Activated CD4-positive, CD25-positive, alpha-beta regulatory T cell treated with anti-CD3 and anti-CD28 coated beads, Interleukin-2, amount 50 U/mL, for 16 hours (primary cell): Measurements from ENCODE around the gene VWA8.
"Not testable (repeated sequence)": the region's sequence is repeated elsewhere in the genome, so short reads cannot be mapped to it uniquely, and the experiment has no call there.

Experiments used
- DNase-seq: peaks from one replicate; pipeline ENCODE4 v3.0.0-alpha.2; 2020; ENCODE audit warnings: low read depth, low spot score

The VWA8 gene

DNA sequence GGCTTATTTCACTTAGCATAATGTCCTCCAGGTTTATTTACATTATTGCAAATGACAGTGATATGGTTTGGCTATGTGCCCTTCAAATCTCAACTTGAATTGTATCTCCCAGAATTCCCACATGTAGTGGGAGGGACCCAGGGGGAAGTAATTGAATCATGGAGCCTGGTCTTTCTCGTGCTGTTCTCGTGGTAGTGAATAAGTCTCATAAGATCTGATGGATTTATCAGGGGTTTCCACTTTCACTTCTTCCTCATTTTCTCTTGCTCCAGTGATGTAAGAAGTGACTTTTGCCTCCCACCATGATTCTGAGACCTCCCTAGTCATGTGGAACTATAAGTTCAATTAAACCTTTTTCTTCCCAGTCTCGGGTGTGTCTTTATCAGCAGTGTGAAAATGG is 109.6 kb downstream of the VWA8 start:
- DNase-seq, result no peak

DNA sequence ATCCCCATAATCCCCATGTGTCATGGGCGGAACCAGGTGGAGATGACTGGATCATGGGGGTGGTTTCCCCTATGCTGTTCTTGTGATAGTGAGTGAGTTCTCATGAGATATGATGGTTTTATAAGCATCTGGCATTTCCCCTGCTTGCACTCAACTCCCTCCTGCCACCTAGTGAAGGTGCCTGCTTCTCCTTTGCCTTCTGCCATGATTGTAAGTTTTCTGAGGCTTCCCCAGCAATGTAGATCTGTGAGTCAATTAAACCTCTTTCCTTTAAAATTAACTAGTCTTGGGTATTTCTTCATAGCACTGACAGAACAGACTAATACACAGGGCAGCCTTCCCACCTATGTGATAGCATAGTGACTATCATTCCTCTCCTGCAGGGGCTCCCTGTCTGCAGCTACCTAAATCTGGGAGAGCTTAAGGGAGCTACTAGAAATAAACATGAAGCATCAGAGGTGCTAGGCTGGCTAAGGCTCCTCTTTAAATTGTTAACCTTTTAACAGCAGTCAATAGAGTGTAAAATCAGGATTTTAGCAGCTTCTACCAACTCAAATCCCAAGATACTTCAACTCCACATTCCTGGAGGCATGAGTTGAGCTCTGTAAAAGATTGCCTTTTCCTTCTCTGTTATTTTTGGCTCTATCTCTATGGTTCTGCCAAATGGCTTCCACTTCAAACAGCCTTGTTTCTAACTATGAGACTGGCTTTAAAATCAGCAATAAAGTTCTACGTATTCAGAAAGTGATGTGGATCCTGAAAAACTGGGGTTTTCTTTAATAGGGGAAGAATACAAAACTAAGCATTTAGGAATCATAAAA is 112.3 kb downstream of the VWA8 start:
- no peak for DNase-seq

- no peak for DNase-seq
Measured at GRCh38 chr13:41847216-41847615, 113.7 kb downstream of the VWA8 start.

GRCh38 chr13:41842036-41842620 is 118.8 kb downstream of the VWA8 start:
- DNase-seq, result no peak

DNA sequence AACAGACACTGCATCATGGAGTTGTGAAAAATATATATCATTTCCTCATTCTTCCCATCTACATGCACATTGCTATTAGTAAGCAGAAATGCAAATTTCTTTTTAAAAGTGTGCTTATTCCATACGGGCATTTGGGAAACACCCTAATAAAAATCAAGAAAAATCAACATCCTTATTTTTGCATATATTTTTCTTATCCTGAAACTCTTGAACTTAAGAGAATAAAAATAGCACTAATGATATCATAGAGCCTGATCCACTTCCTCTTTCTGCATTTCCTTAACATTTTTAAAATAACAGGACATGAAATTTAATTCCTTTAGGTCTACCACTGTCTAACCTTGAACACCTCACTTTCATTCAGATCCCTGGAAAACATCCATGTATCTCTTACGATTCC is 123.3 kb downstream of the VWA8 start:
- DNase-seq, result no peak

DNA sequence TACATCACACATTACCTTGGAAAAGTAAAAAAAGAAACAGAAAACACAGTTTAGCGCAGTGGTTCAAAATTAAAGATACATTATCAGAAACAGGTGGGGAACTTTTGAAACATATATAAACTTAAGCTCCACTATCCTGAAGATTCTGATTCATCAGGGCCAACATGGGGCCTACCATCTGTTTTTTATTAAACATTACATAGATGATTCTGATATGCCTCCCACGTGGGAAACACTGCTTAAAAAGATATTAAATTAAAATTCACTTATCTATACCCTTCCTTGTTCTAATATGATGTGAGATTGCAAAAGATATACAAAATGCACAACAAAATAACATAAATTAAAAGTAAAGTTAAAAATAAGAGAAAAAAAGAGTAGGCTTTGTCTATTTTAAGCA is 125.0 kb downstream of the VWA8 start:
- DNase-seq, result no peak

- not testable (repeated sequence) for DNase-seq
Measured at GRCh38 chr13:41834697-41835096, 126.2 kb downstream of the VWA8 start.

DNA sequence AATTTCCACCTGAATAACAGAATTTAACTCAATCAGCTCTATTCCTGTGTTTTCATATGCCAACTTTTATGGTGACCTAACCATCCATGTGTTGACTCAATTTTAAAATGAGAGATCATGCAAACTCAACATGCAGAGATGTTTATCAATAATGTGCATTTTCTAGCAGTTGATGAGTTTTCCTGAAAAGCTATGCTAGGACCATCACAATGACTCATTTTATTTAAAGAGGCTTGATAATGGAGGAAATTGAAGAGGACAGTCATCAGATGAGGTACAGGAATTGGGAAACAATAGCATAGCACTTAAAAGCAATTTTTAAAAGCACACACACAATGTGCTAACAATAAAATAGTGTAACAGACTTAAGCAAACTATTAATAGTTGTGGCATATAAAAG is 127.1 kb downstream of the VWA8 start:
- DNase-seq, result no peak

GRCh38 chr13:41833201-41833600 is 127.7 kb downstream of the VWA8 start:
- DNase-seq, result no peak

GRCh38 chr13:41827507-41828213 is 133.2 kb downstream of the VWA8 start:
- DNase-seq, result no peak

DNA sequence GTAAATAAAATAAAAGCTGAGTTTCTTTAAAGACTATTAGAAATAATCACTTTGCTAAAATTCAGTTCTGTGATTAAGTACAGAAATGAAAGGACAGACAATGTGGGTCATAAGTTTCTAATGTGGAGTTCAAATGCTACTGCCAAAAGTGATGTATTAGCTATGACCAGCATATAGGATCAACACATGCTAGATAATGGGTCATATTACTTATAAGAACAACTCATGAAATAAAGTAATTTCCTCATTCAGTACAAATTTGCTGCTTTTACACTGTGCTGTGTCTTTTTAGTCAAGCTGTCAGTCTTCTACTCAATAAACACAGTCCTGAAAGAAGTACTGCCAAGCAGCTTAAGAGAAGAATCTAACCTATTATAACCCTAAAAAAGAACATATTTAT is 135.2 kb downstream of the VWA8 start:
- no peak for DNase-seq

DNA sequence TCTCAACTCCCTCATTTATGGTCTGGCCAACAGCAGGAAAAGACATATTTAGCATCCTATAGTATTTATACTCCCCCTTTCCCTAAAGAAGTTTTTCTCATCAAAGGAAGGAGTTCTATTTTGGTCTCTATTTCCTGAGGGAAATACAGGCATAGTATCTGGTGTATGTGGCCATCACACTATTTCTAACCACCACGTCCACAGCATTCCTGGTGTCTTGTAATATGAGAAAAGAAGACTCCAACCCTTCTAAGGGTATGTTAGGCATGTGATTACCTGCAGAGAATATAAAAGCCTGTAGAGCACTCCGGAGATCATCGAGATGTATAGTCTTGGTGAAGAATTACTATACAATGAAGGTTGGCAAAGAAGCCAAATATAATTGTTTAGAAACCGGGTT is 137.4 kb downstream of the VWA8 start:
- DNase-seq, result no peak

DNA sequence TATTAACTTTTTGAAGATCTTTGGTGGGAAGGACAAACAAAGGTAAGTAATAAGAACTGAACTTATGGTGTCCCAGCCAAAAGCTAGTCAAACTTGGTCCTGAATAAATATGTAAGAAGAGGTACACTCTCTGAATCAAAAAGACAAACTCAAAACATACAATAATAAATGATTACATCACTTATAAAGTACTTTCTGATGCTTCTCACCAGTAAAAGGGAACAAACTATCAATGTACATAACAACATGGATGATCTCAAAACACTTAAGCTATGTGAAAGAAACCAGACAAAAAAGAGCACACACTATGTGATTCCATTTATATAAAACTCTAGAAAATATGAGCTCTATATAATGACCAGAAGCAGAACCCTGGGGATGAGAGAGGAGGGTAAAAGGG is 138.3 kb downstream of the VWA8 start:
- no peak for DNase-seq

- no peak for DNase-seq
Measured at GRCh38 chr13:41821238-41821594, 139.7 kb downstream of the VWA8 start.

GRCh38 chr13:41820581-41821237 is 140.2 kb downstream of the VWA8 start:
- DNase-seq, result no peak

GRCh38 chr13:41816057-41816456 is 144.9 kb downstream of the VWA8 start:
- DNase-seq, result no peak

DNA sequence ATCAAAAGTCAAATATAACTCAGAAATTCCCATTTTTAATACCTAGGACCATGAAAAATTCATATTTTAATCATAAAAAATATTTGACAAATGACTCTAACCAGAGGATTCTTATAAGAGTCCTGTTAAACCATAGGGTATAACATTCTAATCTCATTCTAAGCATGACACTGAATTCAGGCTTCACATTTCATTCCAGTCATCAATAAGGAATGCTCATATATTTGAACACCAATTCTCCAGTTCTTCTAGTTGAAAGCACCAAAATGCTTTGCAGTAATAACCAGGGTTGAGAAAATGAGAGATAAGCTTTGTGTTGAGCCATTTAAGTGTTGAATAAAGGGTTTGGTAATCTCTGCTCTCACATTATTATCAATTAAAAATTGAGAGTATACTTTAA is 147.5 kb downstream of the VWA8 start:
- no peak for DNase-seq

DNA sequence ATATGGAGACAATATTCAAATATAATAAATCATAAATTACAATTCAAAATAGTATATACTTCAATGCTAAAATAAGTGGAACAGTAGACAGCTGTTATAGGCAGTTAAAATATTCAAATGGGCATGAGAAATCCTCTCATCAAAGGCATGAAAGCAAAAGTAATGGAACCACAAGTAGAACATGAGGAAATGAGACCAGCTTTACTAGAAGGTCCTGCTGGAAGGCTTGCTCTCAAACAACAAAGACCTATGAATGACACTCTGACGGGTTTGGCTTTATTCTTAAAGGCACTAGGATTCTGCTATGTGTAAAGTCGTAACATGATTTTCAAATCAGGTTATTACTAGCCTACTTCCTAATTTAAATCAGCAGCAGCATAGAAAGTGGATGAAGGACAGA is 148.1 kb downstream of the VWA8 start:
- DNase-seq, result no peak

- no peak for DNase-seq
Measured at GRCh38 chr13:41812237-41812636, 148.7 kb downstream of the VWA8 start.

GRCh38 chr13:41811588-41812021 is 149.3 kb downstream of the VWA8 start:
- DNase-seq, result no peak

DNA sequence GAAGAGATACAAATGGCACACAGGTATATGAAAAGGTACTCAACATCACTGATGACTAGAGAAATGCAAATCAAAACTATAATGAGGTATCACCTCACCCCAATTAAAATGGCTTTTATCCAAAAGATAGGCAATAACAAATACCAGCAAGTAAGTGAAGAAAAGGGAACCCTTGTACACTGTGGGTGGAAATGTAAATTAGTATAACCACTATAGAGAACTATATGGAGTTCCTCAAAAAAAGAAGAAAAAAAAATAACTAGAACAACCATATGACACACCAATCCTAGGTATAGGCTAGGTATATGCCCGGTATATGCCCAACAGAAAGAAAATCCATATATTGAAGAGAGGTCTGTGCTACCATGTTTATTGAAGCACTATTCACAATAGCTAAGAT is 150.9 kb downstream of the VWA8 start:
- no peak for DNase-seq

GRCh38 chr13:41803445-41803735 is 157.5 kb downstream of the VWA8 start:
- not testable (repeated sequence) for DNase-seq
